Ovary (tissue), 9 donors: ENCODE results near the gene TAS2R43. TPM values are rescaled to one million over a fixed set of nuclear protein-coding genes. Genes with fewer than 3 reads are reported as not detected.
"Not testable (repeated sequence)": the region's sequence is repeated elsewhere in the genome, so short reads cannot be mapped to it uniquely, and the experiment has no call there.

ENCODE experiments used
- DNase-seq, 5 donors: peaks; one replicate each; pipeline ENCODE4 v3.0.0-alpha.2; 2019 to 2020
- H3K27ac ChIP-seq, 2 donors: fragments of 200-600 bp; one replicate each; pipeline versions ENCODE4 v1.5.1 to v1.8.0; 2019 to 2022
- H3K27me3 ChIP-seq: fragments of 200-600 bp; one replicate; pipeline ENCODE4 v1.8.0; 2022
- H3K36me3 ChIP-seq: fragments of 200-600 bp; sonication (generic); one replicate; pipeline ENCODE4 v1.5.1; 2019
- H3K4me1 ChIP-seq: one replicate; pipeline ENCODE4 v1.8.1; 2013; ENCODE audit warnings: mild to moderate bottlenecking, moderate library complexity; ENCODE audit not compliant: insufficient read depth
- H3K4me3 ChIP-seq: fragments of 200-600 bp; sonication (generic); one replicate; pipeline ENCODE4 v1.5.1; 2017
- H3K9me3 ChIP-seq, 2 donors: fragments of 200-600 bp in 1 of 2; sonication (generic) in 1 of 2; one replicate each; pipeline versions ENCODE4 v1.5.1 to v1.8.1; 2013 to 2019; ENCODE audit warnings: mild to moderate bottlenecking in 1 of 2, moderate library complexity in 1 of 2
- CTCF ChIP-seq, 3 donors: fragments of 450-650 bp in 2 of 3; fragments of 200-600 bp in 1 of 3; IDR thresholded peaks; one replicate each; pipeline versions ENCODE4 v1.5.1 to v1.8.0; 2016 to 2022; ENCODE audit warnings: antibody characterized with exemption in 3 of 3, mild to moderate bottlenecking in 1 of 3
- EP300 ChIP-seq: sonication (generic); formaldehyde crosslinking; IDR thresholded peaks from one replicate; pipeline ENCODE4 v1.6.1; 2017; ENCODE audit warnings: antibody characterized with exemption
- POLR2A ChIP-seq: fragments of 450-650 bp; IDR thresholded peaks from one replicate; pipeline ENCODE4 v1.6.1; 2017; ENCODE audit warnings: antibody characterized with exemption, mild to moderate bottlenecking, moderate library complexity
- WGBS, 3 donors: extraction: QIAGEN DNeasy Blood & Tissue Kit in 1 of 3; methylation state at CpG; one replicate each; pipeline versions ENCODE4 v1.1.5 to v1.1.7; 2013 to 2017; 5-methylcytosine and 5-hydroxymethylcytosine counted together
- intact Hi-C, 4 donors: fragments of 100-400 bp; cut with DNase I; formaldehyde crosslinking; loops; one replicate each; pipeline versions ENCODE4 v1.11.0 to v1.15.1; 2022 to 2023
- polyA plus RNA-seq, 2 donors: library from polyadenylated mRNA; stranded (reverse); fragments of 200-250 nt in 1 of 2; fragments of 350-450 nt in 1 of 2; fragmentation: Illumina TruSeq in 1 of 2; extraction: RNeasy Lipid Tissue Mini Kit (QIAGEN cat#74804) in 1 of 2; gene quantifications; one replicate each; pipeline ENCODE4 v1.2.3, GENCODE V29; 2013 to 2014
- total RNA-seq, 7 donors: library from RNA; depleted of rRNA in 2 of 7; stranded (reverse); fragments of >200 nt in 2 of 7; fragmentation: NEBNext Ultra II Directional in 3 of 7; extraction: Animal tissue kit (Norgen Biotek cat#: 25700) in 3 of 7; gene quantifications; one replicate each; pipeline versions ENCODE4 v1.1.0 to v1.2.4, GENCODE V29; 2016 to 2023
- donor health status: DM: no; HTN: no; CAD: no; lungs with moderate emphysema.
- donor health status: DM: no; HTN: no; CAD: no.
- donor health status: Bipolar disorder and iron deficiency.
- donor health status: DM: yes; HTN: yes; CAD: no.
- donor health status: DM: no; HTN: no; CAD: no.
- donor health status: DM: yes; HTN: yes; CAD: no.

The TAS2R43 gene
- total and polyA plus RNA-seq, 9 donors: 0.10 to 6.9 (median 0.54) TPM; not detected in 1

DNA sequence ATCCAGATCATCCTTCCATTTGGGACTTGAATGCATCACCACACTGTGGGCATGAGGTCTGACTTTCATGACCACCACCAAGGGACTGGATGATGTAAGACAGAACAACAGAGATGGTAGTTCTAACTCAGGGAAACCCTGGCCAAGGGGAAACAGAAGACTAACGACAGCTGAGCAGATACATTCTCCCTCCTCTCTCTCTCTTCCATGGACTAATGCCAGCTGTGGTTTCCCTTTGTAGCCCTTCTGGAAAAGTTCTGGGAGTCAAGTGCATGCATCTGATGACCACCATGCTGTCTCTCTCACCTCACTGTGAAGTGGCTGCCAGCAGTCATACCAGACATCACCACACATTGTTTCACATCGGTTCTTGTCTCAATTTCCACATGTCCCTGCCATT lies 38.9 kb upstream of the TAS2R43 start:
- WGBS, 3 donors: 55 to 87% (median 58%) methylated on average over 2 of the region's 2 CpGs
- H3K27ac ChIP-seq: no peak overlapping the region
- H3K4me3 ChIP-seq: no peak overlapping the region
- DNase-seq: no peak
- H3K9me3 ChIP-seq: no peaks in the 10 kb centered on the region
- no peaks in the 10 kb centered on the region for H3K36me3 ChIP-seq
- H3K27me3 ChIP-seq: no peaks in the 10 kb centered on the region
- intact Hi-C loops: no loop called here
- peaks cover 2% of the 10 kb centered on the region for H3K4me1 ChIP-seq
- TF ChIP-seq CTCF (IDR thresholded peaks at IDR 0.05) (no peak), POLR2A (no peak), EP300 (no peak)

DNA sequence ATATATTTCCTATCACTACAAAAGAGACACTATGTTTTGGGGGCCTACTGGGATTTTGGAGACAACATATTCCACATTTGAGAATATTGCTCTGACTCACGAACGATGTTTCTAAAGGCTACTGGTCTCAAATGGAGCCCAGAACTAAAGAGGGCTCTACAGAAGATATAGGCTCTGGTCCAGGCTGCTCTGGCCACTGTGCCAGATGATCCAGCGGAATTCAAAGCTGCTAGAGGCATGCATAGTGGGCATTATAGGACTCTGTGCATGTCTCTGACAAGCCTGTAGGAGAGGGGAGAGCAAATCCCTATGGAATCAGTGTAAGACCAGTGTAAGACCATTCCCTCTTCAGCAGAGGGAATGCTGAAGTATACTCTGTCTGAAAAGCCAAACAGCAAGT lies 38.3 kb upstream of the TAS2R43 start:
- no peak for TF ChIP-seq POLR2A
- no peak for TF ChIP-seq CTCF (IDR thresholded peaks at IDR 0.05)
- no peak for TF ChIP-seq EP300
- Histone ChIP-seq H3K4me3 (no peak overlapping the region), H3K4me1 (peaks cover 2% of the 10 kb centered on the region), H3K9me3 (no peaks in the 10 kb centered on the region), H3K36me3 (no peaks in the 10 kb centered on the region), H3K27me3 (no peaks in the 10 kb centered on the region), H3K27ac (no peak overlapping the region)
- 96 to 97% (median 96%) methylated on average over 3 of the region's 3 CpGs for WGBS, 3 donors
- no peak for DNase-seq
- intact Hi-C loops: no loop called here

GRCh38 chr12:11114130-11114529 lies 22.0 kb upstream of the TAS2R43 start:
- H3K9me3 ChIP-seq, H3K4me1 ChIP-seq, H3K36me3 ChIP-seq, H3K27me3 ChIP-seq, intact Hi-C loops, H3K27ac ChIP-seq, H3K4me3 ChIP-seq, DNase-seq: not testable (repeated sequence)
- 96 to 100% (median 100%) methylated on average over 1 of the region's 1 CpG for WGBS, 3 donors

GRCh38 chr12:11111213-11111612 lies 19.1 kb upstream of the TAS2R43 start:
- H3K36me3 ChIP-seq, H3K9me3 ChIP-seq, H3K27me3 ChIP-seq, intact Hi-C loops, H3K27ac ChIP-seq, H3K4me3 ChIP-seq, H3K4me1 ChIP-seq, DNase-seq: not testable (repeated sequence)
- WGBS, 3 donors: 94 to 100% (median 98%) methylated on average over 1 of the region's 1 CpG

- DNase-seq: no peak
- intact Hi-C loops: no loop called here
- Histone ChIP-seq H3K27me3 (no peaks in the 10 kb centered on the region), H3K36me3 (no peaks in the 10 kb centered on the region), H3K4me3 (no peak overlapping the region), H3K4me1 (no peaks in the 10 kb centered on the region), H3K27ac (no peak overlapping the region), H3K9me3 (no peaks in the 10 kb centered on the region)
- TF ChIP-seq EP300: no peak
- WGBS, 3 donors: 98 to 100% (median 100%) methylated on average over 2 of the region's 2 CpGs
Measured at GRCh38 chr12:11108862-11109261, 16.7 kb upstream of the TAS2R43 start.

- Histone ChIP-seq H3K36me3 (no peaks in the 10 kb centered on the region), H3K27ac (no peak overlapping the region), H3K4me3 (no peak overlapping the region), H3K4me1 (no peaks in the 10 kb centered on the region), H3K9me3 (no peaks in the 10 kb centered on the region), H3K27me3 (no peaks in the 10 kb centered on the region)
- WGBS, 3 donors: 78 to 98% (median 86%) methylated on average over 1 of the region's 1 CpG
- DNase-seq: no peak
- intact Hi-C loops: no loop called here
- TF ChIP-seq CTCF (IDR thresholded peaks at IDR 0.05) (no peak), EP300 (no peak), POLR2A (no peak)
Measured at GRCh38 chr12:11107719-11108118, 15.6 kb upstream of the TAS2R43 start.
